Gastroesophageal sphincter (tissue), 4 donors: Measurements from ENCODE around the gene POLR2M. TPM values are rescaled to one million over a fixed set of nuclear protein-coding genes. Genes with fewer than 3 reads are reported as not detected.

ENCODE experiments used
- ATAC-seq: fragments of 150-250 bp; one replicate; pipeline ENCODE4 v1.9.1; 2016; ENCODE audit warnings: mild to moderate bottlenecking, moderate library complexity
- H3K27ac ChIP-seq, 4 donors: fragments of 200-600 bp; sonication (generic) in 3 of 4; 1 replicate in 3 of 4; 2 replicates in 1 of 4; pipeline ENCODE4 v1.5.1; 2016 to 2019
- H3K27me3 ChIP-seq: fragments of 200-600 bp; sonication (generic); one replicate; pipeline ENCODE4 v1.5.1; 2019
- H3K36me3 ChIP-seq, 2 donors: fragments of 200-600 bp; sonication (generic); one replicate each; pipeline ENCODE4 v1.5.1; 2019; ENCODE audit warnings: control low read depth in 1 of 2
- H3K4me1 ChIP-seq, 3 donors: fragments of 200-600 bp; sonication (generic); 1 replicate in 2 of 3; 2 replicates in 1 of 3; pipeline ENCODE4 v1.5.1; 2016 to 2019; ENCODE audit warnings: control low read depth in 2 of 3
- H3K4me3 ChIP-seq, 2 donors: fragments of 200-600 bp; sonication (generic); one replicate each; pipeline ENCODE4 v1.5.1; 2019; ENCODE audit warnings: mild to moderate bottlenecking in 1 of 2, moderate library complexity in 1 of 2
- H3K9me3 ChIP-seq, 3 donors: fragments of 200-600 bp; sonication (generic); one replicate each; pipeline ENCODE4 v1.5.1; 2017 to 2019; ENCODE audit warnings: control low read depth in 2 of 3
- EP300 ChIP-seq: sonication (generic); formaldehyde crosslinking; IDR thresholded peaks from one replicate; pipeline ENCODE4 v1.6.1; 2017; ENCODE audit warnings: antibody characterized with exemption, mild to moderate bottlenecking
- POLR2A ChIP-seq, 2 donors: fragments of 450-650 bp; IDR thresholded peaks; one replicate each; pipeline ENCODE4 v1.6.1; 2017; ENCODE audit warnings: antibody characterized with exemption in 2 of 2, mild to moderate bottlenecking in 2 of 2, moderate library complexity in 1 of 2
- POLR2AphosphoS5 ChIP-seq: sonication (generic); formaldehyde crosslinking; IDR thresholded peaks from one replicate; pipeline ENCODE4 v1.6.1; 2017; ENCODE audit warnings: antibody characterized with exemption
- WGBS, 2 donors: methylation state at CpG; one replicate each; pipeline ENCODE4 v1.1.5; 2018; ENCODE audit warnings: low coverage in 1 of 2; 5-methylcytosine and 5-hydroxymethylcytosine counted together
- total RNA-seq, 4 donors: library from RNA; depleted of rRNA; stranded (reverse); fragments of >200 nt; gene quantifications; one replicate each; pipeline ENCODE4 v1.1.0, GENCODE V29; 2016
- TF ChIP-seq, protein P1 (sequence below), 4 experiments: fragments of 200-600 bp in 2 of 4; fragments of 450-650 bp in 2 of 4; sonication (generic) in 1 of 4; IDR thresholded peaks; one replicate each; pipeline ENCODE4 v1.5.1; 2017 to 2019; ENCODE audit warnings: antibody characterized with exemption in 4 of 4, mild to moderate bottlenecking in 2 of 4, moderate library complexity in 2 of 4

Gene POLR2M
- total RNA-seq, 4 donors from 2014 or later = 47.3 to 80.5 (median 59.0) TPM

GRCh38 chr15:57727031-57727430 is 20.5 kb downstream of the POLR2M start:
- Histone ChIP-seq H3K4me1 (peaks cover 0 to 5% (median 0%) of the 10 kb centered on the region in 3 donors), H3K9me3 (peaks cover 0 to 9% (median 0%) of the 10 kb centered on the region in 3 donors), H3K27ac (no peak overlapping the region), H3K27me3 (no peaks in the 10 kb centered on the region), H3K4me3 (no peak overlapping the region), H3K36me3 (peaks cover 0 to 3% of the 10 kb centered on the region in 2 donors)
- ATAC-seq = no peak
- 93 to 96% methylated on average over 2 to 6 of the region's 6 CpGs for WGBS, 2 donors
- TF ChIP-seq, protein P1, sequence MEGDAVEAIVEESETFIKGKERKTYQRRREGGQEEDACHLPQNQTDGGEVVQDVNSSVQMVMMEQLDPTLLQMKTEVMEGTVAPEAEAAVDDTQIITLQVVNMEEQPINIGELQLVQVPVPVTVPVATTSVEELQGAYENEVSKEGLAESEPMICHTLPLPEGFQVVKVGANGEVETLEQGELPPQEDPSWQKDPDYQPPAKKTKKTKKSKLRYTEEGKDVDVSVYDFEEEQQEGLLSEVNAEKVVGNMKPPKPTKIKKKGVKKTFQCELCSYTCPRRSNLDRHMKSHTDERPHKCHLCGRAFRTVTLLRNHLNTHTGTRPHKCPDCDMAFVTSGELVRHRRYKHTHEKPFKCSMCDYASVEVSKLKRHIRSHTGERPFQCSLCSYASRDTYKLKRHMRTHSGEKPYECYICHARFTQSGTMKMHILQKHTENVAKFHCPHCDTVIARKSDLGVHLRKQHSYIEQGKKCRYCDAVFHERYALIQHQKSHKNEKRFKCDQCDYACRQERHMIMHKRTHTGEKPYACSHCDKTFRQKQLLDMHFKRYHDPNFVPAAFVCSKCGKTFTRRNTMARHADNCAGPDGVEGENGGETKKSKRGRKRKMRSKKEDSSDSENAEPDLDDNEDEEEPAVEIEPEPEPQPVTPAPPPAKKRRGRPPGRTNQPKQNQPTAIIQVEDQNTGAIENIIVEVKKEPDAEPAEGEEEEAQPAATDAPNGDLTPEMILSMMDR (IDR thresholded peaks at IDR 0.05) = no peak
- no peak for TF ChIP-seq EP300
- no peak for TF ChIP-seq POLR2AphosphoS5
- TF ChIP-seq POLR2A (IDR thresholded peaks at IDR 0.05) = no peak

- no peaks in the 10 kb centered on the region for H3K27me3 ChIP-seq
- no peak overlapping the region for H3K4me3 ChIP-seq
- no peak overlapping the region for H3K27ac ChIP-seq
- peaks cover 0 to 4% (median 3%) of the 10 kb centered on the region in 3 donors for H3K4me1 ChIP-seq
- 90 to 96% methylated on average over 2 to 7 of the region's 8 CpGs for WGBS, 2 donors
- no peak for ATAC-seq
- TF ChIP-seq POLR2A (IDR thresholded peaks at IDR 0.05) (no peak), EP300 (no peak), POLR2AphosphoS5 (no peak)
- TF ChIP-seq, protein P1 (IDR thresholded peaks at IDR 0.05) = no peak
- H3K36me3 ChIP-seq = peaks cover 0 to 3% of the 10 kb centered on the region in 2 donors
- H3K9me3 ChIP-seq = peaks cover 0 to 9% (median 0%) of the 10 kb centered on the region in 3 donors
Observed at GRCh38 chr15:57728436-57728835, 21.9 kb downstream of the POLR2M start.

DNA sequence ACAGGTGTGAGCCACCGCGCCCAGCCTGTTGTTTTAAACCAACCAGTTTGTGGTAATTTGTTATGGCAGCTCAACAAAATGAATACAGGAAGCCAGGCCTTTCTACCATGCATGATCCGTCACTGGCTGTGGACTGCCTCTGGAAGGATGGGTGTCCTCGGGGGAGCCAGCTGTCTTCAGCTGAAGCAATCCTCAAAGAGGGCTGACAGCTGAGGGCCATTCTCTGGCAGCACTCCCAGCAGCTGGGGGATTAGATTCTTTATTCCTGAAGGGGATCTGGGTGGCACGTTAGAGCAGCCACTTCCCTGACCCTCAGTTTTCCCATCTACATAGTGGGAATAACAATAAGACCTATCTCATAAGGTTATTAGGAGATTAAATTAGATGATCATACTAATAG is 24.4 kb downstream of the POLR2M start:
- no peaks in the 10 kb centered on the region for H3K36me3 ChIP-seq
- TF ChIP-seq, protein P1 (IDR thresholded peaks at IDR 0.05) = no peak
- no peak for TF ChIP-seq POLR2AphosphoS5
- TF ChIP-seq POLR2A (IDR thresholded peaks at IDR 0.05) = no peak
- no peak for TF ChIP-seq EP300
- 86 to 100% methylated on average over 2 to 4 of the region's 5 CpGs for WGBS, 2 donors

DNA sequence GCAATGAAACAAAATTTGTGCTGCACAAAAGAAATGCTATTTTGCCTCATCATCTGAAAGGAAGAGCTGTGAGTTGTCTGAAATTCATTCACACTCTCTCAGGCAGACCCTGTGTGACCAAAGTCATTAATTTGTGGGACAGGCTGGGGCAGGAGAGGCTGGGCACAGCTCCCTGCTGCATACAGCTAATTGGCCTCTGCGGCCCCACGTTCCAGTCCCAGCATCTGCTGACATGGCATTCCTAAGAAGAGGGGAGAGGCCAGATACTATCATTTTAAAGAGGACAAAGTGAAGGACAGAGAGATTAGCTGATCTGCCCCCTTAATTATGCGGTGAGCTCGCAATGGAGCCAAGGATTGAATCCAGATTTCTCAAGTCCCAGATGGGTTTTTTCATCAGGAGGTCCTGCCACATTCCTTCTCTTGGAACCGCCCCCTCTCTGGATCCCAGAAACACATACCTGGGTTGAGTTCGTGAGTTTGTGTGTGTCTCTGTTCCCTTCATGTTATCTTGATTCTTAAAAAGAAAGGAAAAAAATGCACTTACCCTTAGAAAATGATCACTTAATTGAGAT is 25.1 kb downstream of the POLR2M start:
- H3K36me3 ChIP-seq = no peaks in the 10 kb centered on the region
- WGBS, 2 donors = 51 to 80% methylated on average over 4 to 6 of the region's 6 CpGs
- no peaks in the 10 kb centered on the region for H3K27me3 ChIP-seq
- peaks cover 0 to 4% (median 3%) of the 10 kb centered on the region in 3 donors for H3K4me1 ChIP-seq
- ATAC-seq = no peak
- no peaks in the 10 kb centered on the region for H3K9me3 ChIP-seq
- no peak overlapping the region for H3K27ac ChIP-seq
- TF ChIP-seq POLR2AphosphoS5 (no peak), POLR2A (IDR thresholded peaks at IDR 0.05) (no peak), EP300 (no peak)
- TF ChIP-seq, protein P1 (IDR thresholded peaks at IDR 0.05) = no peak
- H3K4me3 ChIP-seq = no peak overlapping the region

More for the DNA sequence above, 24.4 kb downstream of the POLR2M start:
- ATAC-seq = no peak
- Histone ChIP-seq H3K4me1 (peaks cover 0 to 4% (median 3%) of the 10 kb centered on the region in 3 donors), H3K9me3 (no peaks in the 10 kb centered on the region), H3K4me3 (no peak overlapping the region), H3K27me3 (no peaks in the 10 kb centered on the region), H3K27ac (no peak overlapping the region)
